ENCODE data around the gene SEC16A. TPM values are rescaled to one million over a fixed set of nuclear protein-coding genes. Genes with fewer than 3 reads are reported as not detected.
A peak's percentile ranks its signal among the peaks of the same experiment; 100 is the strongest.
"Not testable (repeated sequence)": the region's sequence is repeated elsewhere in the genome, so short reads cannot be mapped to it uniquely, and the experiment has no call there.

SEC16A gene
- total RNA-seq, 1 donor from 2014 or later, result 79.2 TPM

DNA sequence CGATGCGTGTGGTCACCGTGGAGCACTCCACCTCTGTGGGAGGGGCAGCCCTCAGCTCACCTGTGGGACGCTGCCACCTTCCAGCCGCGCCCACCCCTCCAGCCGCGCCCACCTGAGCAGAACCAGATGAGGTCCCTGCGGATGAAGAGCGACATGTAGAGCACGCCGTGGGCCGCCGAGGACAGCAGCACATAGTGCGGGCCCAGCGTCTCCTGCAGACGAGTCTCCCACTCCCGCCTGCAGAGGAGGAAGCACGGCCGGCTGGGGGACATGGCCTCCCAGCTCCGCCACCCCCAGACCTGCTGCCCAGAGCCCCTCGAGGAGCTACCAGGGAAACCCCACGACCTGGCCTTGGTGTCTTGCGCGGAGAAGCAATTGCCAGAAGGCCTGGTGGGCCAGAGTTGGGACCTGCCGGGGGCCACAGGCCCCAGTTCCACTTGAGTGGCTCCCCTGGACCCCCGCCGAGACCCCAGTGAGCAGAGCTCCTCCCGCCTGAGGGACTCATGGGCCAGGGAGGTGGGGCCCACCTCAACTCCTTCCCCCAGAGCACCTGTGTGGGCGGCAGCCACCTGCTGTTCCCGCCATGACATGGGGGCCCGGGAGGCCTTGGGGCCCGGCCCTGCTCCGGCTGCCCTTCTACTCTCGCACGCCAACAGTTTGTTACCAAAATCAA is 49.7 kb downstream of the SEC16A start:
- no peak for DNase-seq
- intact Hi-C loops (cut with micrococcal nuclease), result no loop called here
- Mint-ChIP-seq H3K27me3 (no peaks in the 10 kb centered on the region), H3K9me3 (no peaks in the 10 kb centered on the region), H3K27ac (no peak overlapping the region), H3K36me3 (ENCODE audit: low read depth) (peaks cover 15% of the 10 kb centered on the region), H3K4me1 (peaks cover 19% of the 10 kb centered on the region), H3K4me3 (no peak overlapping the region)

GRCh38 chr9:136432591-136432990 is 50.2 kb downstream of the SEC16A start:
- no peaks in the 10 kb centered on the region for H3K9me3 Mint-ChIP-seq
- H3K4me1 Mint-ChIP-seq, result peaks cover 15% of the 10 kb centered on the region
- DNase-seq, result no peak
- H3K4me3 Mint-ChIP-seq, result no peak overlapping the region
- no peak overlapping the region for H3K27ac Mint-ChIP-seq
- intact Hi-C loops (cut with micrococcal nuclease), result no loop called here
- no peaks in the 10 kb centered on the region for H3K27me3 Mint-ChIP-seq
- peaks cover 17% of the 10 kb centered on the region for H3K36me3 Mint-ChIP-seq (ENCODE audit: low read depth)

- no peaks in the 10 kb centered on the region for H3K9me3 Mint-ChIP-seq
- H3K36me3 Mint-ChIP-seq (ENCODE audit: low read depth), result peaks cover 14% of the 10 kb centered on the region
- H3K27me3 Mint-ChIP-seq, result no peaks in the 10 kb centered on the region
- no peak overlapping the region for H3K4me3 Mint-ChIP-seq
- peaks cover 8% of the 10 kb centered on the region for H3K4me1 Mint-ChIP-seq
- intact Hi-C loops (cut with micrococcal nuclease), result no loop called here
- DNase-seq, result no peak
- no peak overlapping the region for H3K27ac Mint-ChIP-seq
Observed at GRCh38 chr9:136431782-136432350, 51.0 kb downstream of the SEC16A start.

DNA sequence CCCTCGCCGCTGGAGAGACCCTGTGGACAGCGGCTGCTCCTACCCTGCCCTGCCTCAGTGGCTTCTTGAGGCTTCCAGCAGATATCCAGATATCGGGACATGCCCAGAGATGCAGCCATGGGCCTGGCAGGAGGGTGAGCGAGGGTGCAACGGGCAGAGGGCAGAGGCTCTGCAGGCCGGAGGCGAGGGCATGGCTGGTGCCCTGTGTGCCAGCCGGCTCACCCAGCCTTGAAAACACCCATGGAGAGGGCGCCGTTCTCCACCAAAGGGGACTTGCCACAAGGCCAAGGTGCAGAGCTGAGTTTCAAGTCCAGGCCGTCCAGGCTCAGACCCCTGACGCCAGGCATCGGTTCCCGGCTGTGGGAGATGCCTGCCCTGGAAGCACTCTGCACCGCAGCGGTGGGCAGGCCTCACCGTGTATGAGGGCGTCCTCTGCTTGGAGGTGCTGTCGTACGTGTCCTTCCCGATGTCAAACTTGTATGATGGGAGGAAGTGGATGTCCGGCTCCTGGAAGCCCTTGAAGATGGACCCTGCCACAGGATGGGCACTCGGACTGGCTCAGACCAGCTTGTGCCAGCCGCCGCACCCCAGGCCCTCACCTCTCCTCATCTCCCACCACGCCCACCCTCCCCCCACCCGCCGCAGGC is 52.1 kb downstream of the SEC16A start:
- DNase-seq, result no peak
- peaks cover 14% of the 10 kb centered on the region for H3K36me3 Mint-ChIP-seq (ENCODE audit: low read depth)
- H3K4me1 Mint-ChIP-seq, result no peaks in the 10 kb centered on the region

GRCh38 chr9:136429683-136430491 is 53.0 kb downstream of the SEC16A start:
- H3K9me3 Mint-ChIP-seq, result no peaks in the 10 kb centered on the region
- intact Hi-C loops (cut with micrococcal nuclease), result no loop called here

More for the DNA sequence above, 52.1 kb downstream of the SEC16A start:
- Mint-ChIP-seq H3K9me3 (no peaks in the 10 kb centered on the region), H3K27me3 (no peaks in the 10 kb centered on the region), H3K27ac (no peak overlapping the region), H3K4me3 (no peak overlapping the region)
- intact Hi-C loops (cut with micrococcal nuclease), result no loop called here

DNA sequence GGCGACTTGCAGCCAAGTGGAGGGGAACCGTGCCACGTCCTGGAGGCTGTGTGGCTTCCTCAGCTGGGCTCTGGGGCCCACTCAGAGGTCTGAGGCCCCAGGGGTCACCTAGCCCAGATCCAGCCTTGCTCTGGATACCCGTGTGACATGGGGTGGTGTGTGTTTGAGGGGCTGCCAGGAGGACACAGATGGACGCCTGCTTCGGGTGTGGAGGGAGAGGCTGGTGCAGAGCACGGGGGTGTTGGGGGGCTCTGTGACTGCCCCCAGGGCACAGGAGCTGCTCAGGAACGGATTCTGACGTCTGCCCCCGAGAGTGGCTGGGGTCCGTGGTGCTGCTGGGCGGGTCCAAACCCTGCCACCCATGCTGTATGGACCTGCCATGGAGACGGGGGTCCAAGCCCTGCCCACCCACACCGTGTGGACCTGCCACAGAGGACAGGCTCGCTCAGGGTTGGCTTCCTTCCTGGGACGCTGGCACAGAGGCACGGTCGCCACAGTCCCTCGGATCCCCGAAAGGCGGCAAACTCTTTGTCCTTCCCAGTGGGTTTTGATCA is 53.7 kb downstream of the SEC16A start:
- peaks cover 2% of the 10 kb centered on the region for H3K4me1 Mint-ChIP-seq
- no peaks in the 10 kb centered on the region for H3K9me3 Mint-ChIP-seq
- no peak overlapping the region for H3K4me3 Mint-ChIP-seq
- H3K27me3 Mint-ChIP-seq, result no peaks in the 10 kb centered on the region
- intact Hi-C loops (cut with micrococcal nuclease), result no loop called here
- H3K27ac Mint-ChIP-seq, result no peak overlapping the region
- DNase-seq, result no peak
- peaks cover 24% of the 10 kb centered on the region for H3K36me3 Mint-ChIP-seq (ENCODE audit: low read depth)

More at GRCh38 chr9:136429683-136430491, 53.0 kb downstream of the SEC16A start:
- H3K27ac Mint-ChIP-seq, result no peak overlapping the region
- H3K4me1 Mint-ChIP-seq, result peaks cover 2% of the 10 kb centered on the region
- H3K4me3 Mint-ChIP-seq, result no peak overlapping the region
- DNase-seq, result no peak
- H3K27me3 Mint-ChIP-seq, result no peaks in the 10 kb centered on the region
- H3K36me3 Mint-ChIP-seq (ENCODE audit: low read depth), result peaks cover 18% of the 10 kb centered on the region

- H3K27me3 Mint-ChIP-seq, result no peaks in the 10 kb centered on the region
- DNase-seq, result no peak
- intact Hi-C loops (cut with micrococcal nuclease), result no loop called here
- no peak overlapping the region for H3K27ac Mint-ChIP-seq
- H3K36me3 Mint-ChIP-seq (ENCODE audit: low read depth), result peaks cover 32% of the 10 kb centered on the region
- no peak overlapping the region for H3K4me3 Mint-ChIP-seq
- H3K4me1 Mint-ChIP-seq, result peaks cover 2% of the 10 kb centered on the region
- H3K9me3 Mint-ChIP-seq, result no peaks in the 10 kb centered on the region
Observed at GRCh38 chr9:136426787-136427186, 56.1 kb downstream of the SEC16A start.

DNA sequence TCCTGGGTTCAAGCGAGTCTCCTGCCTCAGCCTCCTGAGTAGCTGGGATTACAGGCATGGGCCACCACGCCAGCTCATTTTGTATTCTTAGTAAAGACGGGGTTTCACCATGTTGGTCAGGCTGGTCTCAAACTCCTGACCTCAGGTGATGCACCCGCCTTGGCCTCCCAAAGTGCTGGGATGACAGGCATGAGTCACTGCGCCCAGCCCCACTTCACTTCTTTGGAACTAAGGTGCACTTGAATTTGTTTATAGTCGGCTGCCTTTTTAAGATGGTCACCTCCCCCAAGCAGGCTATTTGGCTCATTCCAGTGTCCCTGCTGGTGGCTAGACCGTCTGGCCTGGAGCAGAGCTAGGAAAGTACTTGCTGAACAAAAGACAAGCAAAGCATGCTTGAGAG is 57.5 kb downstream of the SEC16A start:
- H3K9me3 Mint-ChIP-seq; DNase-seq; intact Hi-C loops (cut with micrococcal nuclease); H3K4me3 Mint-ChIP-seq; H3K27me3 Mint-ChIP-seq; H3K4me1 Mint-ChIP-seq: not testable (repeated sequence)
- Mint-ChIP-seq H3K36me3 (ENCODE audit: low read depth) (peaks cover 39% of the 10 kb centered on the region), H3K27ac (peak overlapping the region; percentile 63)

DNA sequence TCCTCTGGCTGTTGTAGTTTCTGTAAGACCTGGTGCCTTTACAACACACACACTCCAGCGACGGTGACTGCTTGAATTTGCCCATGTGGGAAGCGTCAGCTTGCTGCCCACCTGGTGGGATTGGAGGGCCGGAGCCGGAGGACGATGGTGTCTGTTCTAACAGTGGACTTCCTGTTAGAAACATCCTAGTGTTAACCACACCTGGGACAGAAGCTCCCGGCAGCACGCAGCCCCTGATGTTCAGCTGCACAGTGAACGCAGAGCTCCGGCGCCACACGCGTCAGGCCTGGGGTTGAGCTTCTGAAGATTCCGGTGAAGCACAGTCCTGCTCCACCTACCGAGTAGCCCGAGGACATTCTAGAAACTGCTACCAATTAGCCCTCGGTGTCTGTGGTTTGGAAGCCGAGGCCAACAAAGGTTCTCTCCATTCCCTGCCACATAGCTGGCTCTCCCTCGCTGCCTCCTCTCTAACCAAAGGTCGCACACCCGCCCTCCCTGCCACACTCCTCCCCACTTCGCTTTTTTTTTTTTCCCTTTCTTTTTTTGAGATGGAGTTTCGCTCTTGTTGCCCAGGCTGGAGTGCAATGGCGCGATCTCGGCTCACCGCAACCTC is 58.0 kb downstream of the SEC16A start:
- intact Hi-C loops (cut with micrococcal nuclease), result no loop called here
- Mint-ChIP-seq H3K9me3 (no peaks in the 10 kb centered on the region), H3K4me3 (no peak overlapping the region), H3K27me3 (no peaks in the 10 kb centered on the region), H3K27ac (peak overlapping the region; percentile 63), H3K4me1 (peaks cover 2% of the 10 kb centered on the region), H3K36me3 (ENCODE audit: low read depth) (peaks cover 39% of the 10 kb centered on the region)
- DNase-seq, result no peak

DNA sequence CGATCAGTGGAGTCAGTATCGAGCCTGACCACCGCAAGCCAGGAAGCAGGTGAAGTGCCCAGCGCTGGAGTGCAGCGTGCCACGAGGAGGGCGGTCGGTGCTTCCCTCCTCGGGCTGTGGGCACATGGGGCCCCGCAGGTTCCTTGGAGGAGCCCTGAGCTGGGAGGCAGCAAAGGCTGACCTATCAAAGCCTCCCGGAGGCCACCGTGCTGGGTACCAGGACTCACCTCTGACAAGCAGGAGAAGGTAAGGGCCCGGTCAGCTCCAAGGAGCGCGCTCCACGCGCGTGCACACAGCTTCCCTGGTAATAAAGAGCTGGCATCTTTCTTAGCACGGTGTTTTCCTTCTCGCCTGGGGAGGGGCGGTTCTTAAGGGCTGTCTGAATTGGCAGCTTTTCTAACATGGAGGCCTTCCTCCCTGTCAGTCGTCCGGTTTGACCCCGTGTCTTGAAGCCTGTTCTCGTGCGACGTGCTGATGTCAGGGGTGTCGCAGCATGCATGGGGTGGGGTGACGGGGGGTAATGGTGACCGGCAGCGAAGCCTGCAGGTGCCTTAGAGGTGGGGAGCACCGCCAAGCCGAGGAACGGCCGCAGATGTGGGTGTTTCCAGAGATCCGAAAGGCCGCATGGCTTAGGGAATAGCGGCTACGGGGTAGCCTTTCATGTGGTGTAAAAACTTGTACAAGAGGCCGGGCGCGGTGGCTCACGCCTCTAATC is 59.3 kb downstream of the SEC16A start:
- Mint-ChIP-seq H3K4me1 (peaks cover 2% of the 10 kb centered on the region), H3K4me3 (no peak overlapping the region), H3K36me3 (ENCODE audit: low read depth) (peaks cover 46% of the 10 kb centered on the region), H3K27me3 (no peaks in the 10 kb centered on the region), H3K9me3 (no peaks in the 10 kb centered on the region), H3K27ac (no peak overlapping the region)
- no peak for DNase-seq
- intact Hi-C loops (cut with micrococcal nuclease), result no loop called here

DNA sequence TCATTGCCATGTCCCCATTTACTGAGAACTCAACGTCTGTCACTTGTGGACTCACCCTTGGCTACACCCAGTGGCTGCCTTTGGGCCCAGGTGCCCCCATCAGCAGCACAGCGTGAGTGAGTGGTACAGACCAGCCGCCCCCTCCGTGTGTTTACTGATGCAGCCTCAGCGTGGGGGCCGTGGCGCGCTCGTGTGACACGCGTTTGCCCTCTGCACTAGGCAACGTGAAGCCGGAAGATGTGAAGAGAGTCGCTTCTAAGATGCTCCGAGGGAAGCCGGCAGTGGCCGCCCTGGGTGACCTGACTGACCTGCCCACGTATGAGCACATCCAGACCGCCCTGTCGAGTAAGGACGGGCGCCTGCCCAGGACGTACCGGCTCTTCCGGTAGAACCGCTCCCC is 60.0 kb downstream of the SEC16A start:
- H3K36me3 Mint-ChIP-seq (ENCODE audit: low read depth), result peaks cover 48% of the 10 kb centered on the region
- H3K4me3 Mint-ChIP-seq, result no peak overlapping the region
- no peak for DNase-seq
- intact Hi-C loops (cut with micrococcal nuclease), result no loop called here
- no peak overlapping the region for H3K27ac Mint-ChIP-seq
- H3K4me1 Mint-ChIP-seq, result peaks cover 2% of the 10 kb centered on the region
- no peaks in the 10 kb centered on the region for H3K27me3 Mint-ChIP-seq
- no peaks in the 10 kb centered on the region for H3K9me3 Mint-ChIP-seq

DNA sequence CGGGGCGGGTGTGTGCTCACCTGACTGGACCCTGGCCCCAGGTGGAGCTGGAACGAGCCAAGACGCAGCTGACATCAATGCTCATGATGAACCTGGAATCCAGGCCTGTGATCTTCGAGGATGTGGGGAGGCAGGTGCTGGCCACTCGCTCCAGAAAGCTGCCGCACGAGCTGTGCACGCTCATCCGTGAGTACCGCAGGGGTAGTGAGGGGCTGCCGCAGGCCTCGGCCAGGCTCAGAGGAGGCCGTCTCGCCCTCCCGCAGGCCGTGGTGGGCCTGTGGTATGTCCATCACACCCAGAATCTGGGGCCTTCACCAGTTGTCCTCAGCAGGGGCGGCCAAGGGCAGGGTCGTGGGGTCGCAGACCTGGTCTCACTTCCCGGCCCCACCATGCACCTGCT is 61.0 kb downstream of the SEC16A start:
- peaks cover 53% of the 10 kb centered on the region for H3K36me3 Mint-ChIP-seq (ENCODE audit: low read depth)
- no peaks in the 10 kb centered on the region for H3K9me3 Mint-ChIP-seq
- H3K4me1 Mint-ChIP-seq, result peaks cover 2% of the 10 kb centered on the region
- H3K27me3 Mint-ChIP-seq, result no peaks in the 10 kb centered on the region
- no peak for DNase-seq
- H3K4me3 Mint-ChIP-seq, result no peak overlapping the region
- no peak overlapping the region for H3K27ac Mint-ChIP-seq
- intact Hi-C loops (cut with micrococcal nuclease), result no loop called here

- no peak for DNase-seq
- Mint-ChIP-seq H3K4me3 (no peak overlapping the region), H3K9me3 (no peaks in the 10 kb centered on the region), H3K4me1 (no peaks in the 10 kb centered on the region), H3K27me3 (no peaks in the 10 kb centered on the region), H3K27ac (no peak overlapping the region), H3K36me3 (ENCODE audit: low read depth) (peaks cover 49% of the 10 kb centered on the region)
- intact Hi-C loops (cut with micrococcal nuclease), result no loop called here
Observed at GRCh38 chr9:136419092-136419420, 63.8 kb downstream of the SEC16A start.
